ENCODE results near the gene ANKRD11.
"Not testable (repeated sequence)": the region's sequence is repeated elsewhere in the genome, so short reads cannot be mapped to it uniquely, and the experiment has no call there.

The ANKRD11 gene

DNA sequence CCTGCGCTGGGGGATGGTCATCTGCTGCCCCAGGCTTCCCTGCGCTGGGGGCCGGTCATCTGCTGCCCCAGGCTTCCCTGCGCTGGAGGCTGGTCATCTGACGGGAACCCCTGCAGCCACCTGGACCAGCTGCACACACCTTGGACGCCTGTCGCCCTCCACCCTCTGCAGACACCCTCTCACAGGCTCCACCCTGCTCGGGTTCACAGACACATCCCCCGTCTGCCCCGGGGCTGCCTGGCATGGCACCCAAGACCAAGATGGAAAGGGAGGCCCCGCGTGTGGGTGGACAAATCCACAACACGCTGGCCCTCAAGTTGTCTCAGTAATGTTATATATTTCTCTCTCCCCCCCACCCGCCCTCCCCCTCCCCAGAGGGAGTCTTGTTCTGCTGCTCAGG lies 89.6 kb downstream of the ANKRD11 start:
- no peak for DNase-seq

DNA sequence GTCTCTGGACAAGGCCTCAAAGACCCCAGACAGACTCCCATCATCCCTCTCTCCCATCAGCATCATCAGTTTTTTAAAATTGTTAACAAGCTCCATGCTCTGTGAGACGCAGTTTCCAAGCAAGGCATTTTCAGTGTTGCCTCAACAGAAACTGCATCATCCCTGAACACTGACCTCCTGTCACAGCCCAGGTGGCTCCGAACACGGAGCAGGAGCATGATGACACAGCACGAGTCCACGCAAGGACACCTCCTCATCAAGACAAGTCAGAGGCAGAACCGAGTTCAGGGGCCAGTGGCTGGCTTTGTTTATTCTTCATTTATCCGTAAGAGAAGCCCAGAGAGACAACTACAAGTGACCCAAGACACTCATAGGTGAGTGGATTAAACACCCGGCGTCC lies 91.4 kb downstream of the ANKRD11 start:
- DNase-seq = no peak

DNA sequence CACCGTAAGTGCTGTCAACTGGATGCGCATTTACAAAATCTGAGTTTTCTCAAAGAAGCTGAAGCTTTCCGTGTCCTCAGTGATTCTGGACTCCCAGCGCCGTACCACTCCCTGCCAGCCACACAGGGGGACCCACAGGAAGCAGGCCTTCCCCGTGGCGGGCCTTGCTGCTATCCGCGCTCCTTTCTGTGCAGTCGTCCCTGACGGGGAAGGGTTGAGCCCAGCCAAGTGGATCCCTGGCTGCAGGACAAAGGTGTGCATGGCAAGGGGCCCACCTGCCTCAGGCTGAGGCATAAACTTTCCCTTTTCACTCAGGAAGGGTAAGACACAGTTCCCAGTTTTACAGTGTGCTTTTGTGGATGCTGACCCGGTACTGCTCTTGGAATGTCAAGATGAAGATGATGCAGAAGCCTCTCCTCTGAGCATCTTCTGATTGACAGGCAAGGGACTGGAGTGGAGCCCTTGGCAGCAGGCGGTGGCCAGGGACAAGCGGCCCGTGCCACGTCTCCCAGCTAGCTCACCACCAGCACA lies 93.0 kb downstream of the ANKRD11 start:
- DNase-seq = no peak

DNA sequence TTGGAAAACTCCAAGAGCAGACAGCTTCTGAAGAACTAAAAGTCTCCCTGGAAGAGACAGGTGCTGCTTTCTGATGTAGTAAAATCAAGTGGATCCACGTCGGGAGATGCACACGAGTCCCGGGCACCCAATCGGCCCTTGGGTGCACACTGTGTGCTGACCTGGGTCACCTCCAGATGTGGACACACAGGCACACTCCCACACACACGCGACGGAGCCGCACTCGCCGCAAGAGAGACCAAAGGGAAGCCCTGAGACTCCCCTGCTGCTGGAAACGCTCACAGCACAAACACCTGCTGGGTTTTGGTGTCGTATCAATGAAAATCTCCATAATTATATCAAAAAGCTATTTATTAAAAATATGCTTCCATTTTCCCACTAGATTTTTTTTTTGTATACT lies 94.2 kb downstream of the ANKRD11 start:
- no peak for DNase-seq

DNA sequence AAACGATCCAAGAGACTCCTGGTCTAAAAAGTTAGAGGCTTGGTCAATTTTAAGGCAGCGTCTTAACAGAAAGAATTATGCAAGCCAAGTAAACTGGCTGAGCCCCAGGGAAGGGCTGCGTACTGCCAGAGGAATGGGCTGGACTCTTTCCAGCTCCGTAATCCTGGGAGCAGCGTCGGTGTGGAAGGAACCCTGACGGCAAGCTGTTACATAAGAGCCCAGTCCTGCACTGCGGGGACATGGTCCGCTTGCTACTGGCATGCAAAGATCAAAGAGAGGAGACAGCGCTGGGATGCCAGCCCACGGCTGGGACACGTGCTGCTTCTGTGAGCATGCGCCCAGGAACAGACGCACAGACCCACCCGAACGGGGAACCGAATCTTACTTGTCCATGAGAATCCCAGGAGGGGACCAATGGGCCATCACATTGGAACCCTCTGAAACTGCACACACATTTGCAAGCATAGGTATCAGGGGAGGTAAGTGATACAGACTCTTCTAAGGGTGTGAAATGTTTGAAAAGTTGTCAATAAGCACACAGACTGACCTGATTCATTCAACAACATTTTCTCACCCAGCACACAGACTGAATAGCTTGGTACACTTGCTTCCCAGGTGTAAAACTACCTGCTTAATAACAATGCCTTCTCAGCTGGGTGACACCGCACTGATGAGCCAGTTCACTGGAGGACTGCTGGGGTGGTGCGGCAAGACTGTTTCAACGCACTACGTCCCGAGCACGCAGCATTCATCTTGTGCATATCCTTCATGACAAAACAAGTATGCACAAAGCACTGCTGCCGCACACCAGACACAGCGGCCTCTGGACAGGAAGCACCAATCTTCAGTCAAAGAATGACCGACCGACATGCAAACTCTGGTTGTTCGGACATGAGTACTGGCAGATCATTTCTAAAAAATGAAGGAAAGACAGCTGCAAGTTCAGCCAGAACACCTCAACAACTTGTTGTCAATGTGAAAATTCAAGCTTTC lies 94.9 kb downstream of the ANKRD11 start:
- no peak for DNase-seq

DNA sequence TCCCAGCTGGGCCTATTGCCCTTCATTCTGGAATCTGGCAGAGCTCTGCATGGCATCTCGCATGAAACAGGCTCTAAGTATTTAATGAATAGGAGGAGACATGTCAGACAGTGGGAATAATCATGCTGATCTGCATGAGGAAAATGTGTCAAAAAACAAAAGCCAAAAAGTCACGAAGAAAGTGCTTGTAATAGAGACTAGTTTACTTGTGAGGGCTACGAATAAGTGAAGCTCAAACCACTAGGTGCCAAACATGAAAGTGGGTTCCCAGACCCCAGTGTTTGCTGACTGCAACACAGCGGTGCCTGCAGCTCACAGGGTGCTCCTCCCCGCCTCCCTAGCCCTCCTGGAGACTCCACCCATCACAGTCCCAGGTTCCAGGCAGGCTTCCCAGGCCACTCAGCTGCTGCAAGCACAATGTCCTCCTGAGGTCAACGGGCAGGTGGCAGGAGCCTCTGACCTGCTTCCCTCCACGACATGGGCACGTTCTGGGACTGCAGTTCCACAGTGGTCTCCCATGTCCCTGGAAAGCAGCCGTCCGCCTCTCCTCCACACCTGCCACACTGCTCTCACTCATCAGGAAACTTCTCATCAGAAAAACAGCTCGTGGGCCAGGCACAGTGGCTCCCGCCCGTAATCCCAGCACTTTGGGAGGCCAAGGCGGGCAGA lies 96.5 kb downstream of the ANKRD11 start:
- DNase-seq = no peak

DNA sequence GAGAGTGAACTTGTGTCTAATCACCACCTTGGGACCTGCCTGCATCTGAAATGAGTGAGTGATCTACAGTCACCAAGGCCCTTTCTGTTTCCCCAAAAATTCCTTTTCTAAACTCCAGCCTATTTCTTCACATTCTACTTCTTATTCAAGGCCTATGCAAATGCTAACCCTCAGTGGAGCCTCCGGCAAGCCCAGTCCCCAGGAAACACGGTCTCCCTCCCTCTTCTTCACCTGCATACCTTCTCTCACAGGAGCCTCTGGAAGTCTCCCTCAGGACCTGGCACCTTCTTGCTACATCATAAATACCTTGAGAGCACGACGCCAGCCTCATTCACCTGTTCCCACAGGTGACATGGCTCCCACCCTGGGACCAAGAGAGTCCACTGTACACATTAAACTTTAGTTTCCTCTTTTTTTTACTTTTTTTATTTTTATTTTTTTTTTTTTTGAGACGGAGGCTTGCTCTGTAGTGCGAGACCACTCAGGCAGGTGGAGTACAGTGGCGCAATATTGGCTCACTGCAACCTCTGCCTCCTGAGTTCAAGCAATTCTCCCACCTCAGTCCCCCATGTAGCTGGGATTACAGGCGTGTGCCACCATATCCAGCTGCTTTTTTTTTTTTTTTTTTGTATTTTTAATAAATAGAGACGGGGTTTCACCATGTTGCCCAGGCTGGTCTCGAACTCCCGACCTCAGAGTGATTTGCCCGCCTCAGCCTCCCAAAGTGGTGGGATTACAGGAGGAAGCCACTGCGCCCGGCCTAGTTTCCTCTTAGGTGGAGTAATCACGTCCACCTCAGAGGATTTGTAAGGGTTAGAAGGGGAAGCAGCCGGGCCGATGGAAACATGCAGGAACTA lies 97.3 kb downstream of the ANKRD11 start:
- DNase-seq = no peak

DNA sequence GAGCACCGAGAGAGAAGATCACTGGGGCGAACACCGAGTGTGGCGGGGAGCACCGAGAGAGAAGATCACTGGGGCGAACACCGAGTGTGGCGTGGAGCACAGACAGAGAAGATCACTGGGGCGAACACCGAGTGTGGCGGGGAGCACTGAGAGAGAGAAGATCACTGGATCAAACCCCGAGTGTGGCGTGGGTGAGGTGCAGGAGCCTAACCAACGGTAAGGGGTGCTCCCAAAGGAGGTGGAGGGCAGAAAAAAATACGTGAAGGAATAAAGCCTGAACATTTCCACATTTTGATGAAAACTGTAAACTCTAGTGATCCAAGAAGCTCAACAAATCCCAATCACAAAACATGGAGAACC lies 100.2 kb downstream of the ANKRD11 start:
- DNase-seq = not testable (repeated sequence)

DNA sequence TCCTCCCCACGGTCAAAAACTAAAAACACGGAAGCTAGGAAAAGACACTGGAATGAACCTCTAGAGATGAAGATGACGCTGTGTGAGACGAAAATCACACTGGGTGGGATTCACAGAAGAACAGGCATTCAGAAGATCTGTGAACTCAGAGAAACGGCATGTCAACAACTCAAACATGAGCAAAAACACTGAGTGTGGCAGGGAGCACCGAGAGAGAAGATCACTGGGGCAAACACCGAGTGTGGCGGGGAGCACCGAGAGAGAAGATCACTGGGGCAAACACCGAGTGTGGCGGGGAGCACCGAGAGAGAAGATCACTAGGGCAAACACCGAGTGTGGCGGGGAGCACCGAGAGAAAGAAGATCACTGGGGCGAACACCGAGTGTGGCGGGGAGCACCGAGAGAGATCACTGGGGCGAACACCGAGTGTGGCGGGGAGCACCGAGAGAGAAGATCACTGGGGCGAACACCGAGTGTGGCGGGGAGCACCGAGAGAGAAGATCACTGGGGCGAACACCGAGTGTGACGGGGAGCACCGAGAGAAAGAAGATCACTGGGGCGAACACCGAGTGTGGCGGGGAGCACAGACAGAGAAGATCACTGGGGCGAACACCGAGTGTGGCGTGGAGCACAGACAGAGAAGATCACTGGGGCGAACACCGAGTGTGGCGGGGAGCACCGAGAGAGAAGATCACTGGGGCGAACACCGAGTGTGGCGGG lies 100.7 kb downstream of the ANKRD11 start:
- DNase-seq = not testable (repeated sequence)

DNA sequence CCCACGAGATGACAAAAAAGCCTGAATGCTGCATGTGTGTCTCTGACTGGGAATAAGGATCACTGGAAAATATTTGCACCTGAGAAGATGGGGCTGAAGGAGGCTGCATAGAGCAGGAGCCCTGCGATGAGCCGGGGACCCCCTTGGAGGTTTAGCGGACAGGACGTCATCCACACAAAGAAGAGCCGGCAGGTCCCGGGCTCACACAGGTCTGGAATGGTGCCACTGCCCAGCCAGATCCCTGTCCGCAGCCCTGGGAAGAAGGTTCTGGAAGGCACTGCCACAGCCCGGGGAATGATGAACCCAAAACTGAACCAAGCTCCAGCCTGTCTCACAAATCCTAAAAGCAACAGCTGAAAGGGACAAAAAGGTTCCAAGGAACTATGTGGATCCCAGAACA lies 101.8 kb downstream of the ANKRD11 start:
- no peak for DNase-seq

DNA sequence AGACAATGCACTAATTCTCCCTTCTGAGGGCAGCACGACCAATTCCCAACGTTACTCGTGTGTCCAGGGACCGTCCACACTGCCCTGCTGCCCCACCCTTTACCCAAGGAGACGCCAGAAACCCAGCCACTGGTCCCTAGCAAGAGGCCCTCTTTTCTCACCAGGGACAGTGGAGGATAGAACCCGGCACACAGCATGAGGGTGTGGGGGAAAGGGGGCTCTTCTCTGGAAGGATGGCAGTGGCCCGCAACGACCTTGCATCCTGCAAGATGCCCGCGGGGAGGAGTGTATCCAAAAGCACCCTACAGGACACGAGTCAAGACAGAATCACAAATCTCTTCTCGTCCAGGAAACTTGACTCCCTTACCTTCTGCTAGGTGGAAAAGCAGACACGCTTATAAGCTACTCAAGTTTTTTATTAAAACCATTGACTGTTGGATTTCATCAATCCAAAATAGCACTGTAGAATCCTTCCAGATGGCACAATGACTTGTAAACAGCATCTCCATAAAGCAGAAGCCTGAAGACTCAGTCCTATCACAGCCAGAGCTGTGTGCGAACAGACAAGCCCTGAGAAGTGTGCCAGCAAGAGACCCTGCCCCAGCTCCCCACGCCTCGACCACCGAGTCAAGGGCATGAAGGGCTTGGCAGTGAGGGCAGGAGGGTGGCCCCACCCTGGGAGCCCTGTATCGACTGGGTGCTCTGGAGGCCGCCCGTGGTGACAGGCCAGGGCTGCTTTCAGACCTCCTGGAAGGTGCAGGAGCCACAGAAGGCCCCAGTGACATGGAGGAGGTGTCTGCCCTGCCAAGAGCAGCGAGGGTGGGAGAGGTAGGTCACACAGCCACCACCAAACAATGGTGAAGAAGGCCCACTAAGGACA lies 103.8 kb downstream of the ANKRD11 start:
- no peak for DNase-seq

DNA sequence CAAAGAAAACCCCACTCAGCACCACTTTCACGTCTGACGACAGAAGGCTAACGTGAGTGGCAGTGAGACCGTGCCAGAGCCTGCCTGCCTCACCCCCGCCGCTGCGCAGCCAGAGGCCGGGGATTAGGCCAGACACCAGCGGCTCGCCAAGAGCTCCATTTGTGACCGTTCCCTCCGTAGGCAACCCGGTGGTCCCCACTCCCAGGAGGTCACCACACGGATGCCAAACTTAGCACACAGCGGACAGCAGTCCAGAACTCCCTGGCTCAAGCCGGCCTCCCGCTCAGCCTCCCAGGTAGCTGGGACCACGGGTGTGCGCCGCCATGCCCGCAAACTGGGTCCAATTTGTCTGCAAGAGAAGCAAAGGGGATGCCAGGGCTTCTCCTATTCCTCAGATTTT lies 104.6 kb downstream of the ANKRD11 start:
- no peak for DNase-seq

DNA sequence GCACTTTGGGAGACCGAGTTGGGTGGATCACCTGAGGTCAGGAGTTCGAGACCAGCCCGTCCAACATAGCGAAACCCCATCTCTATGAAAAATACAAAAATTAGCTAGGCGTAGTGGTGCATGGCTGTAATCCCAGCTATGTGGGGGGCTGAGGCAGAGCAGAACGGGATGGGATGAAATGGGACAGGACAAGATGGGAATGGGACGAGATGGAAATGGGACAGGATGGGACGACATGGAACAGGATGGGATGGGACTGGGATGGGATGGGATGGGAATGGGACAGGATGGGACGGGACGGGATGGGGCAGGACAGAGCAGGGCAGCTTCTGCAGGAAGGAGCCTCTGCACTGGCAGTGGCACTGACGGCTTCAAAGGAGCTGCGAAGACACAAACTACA lies 106.1 kb downstream of the ANKRD11 start:
- DNase-seq = no peak

DNA sequence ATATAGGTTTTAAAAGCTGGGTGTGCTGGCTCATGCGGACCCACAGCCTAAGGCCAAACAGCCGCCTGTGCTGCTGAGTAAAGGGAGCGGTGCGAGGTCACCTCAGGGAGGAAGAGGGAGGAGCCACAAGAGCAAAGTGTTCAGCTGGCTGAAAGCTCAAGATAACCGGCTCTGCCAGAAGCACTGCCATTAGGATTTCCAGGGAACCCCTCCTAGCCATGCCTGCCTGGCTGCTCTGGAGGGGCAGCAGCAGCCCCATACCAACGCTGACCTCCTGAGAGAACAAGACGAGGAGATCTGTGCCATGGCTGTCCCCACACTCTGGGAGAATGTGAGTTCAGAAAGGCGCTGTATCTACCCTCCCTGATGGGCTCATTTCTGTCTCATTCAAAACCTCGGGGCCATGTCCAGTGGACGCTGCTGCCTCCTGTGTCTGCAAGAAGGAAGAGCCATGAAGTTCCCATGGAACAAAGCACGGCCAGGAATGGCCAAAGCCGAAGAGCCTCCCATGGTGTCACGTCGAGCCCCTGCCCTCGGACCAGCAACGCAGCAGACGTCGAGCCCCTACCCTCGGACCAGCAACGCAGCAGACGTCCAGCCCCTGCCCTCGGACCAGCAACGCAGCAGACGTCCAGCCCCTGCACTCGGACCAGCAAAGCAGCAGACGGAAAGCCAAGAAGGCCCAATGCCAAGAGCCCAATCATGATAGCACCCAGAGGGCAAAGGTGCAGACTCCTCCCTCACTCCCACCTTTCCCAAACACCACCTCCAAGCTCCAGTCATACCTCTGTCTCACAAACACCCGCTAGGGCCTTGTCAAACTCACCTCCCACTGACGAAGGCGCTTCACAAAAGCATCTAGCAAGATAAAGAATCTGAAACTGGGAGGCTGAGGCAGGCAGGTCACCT lies 107.0 kb downstream of the ANKRD11 start:
- DNase-seq = no peak

DNA sequence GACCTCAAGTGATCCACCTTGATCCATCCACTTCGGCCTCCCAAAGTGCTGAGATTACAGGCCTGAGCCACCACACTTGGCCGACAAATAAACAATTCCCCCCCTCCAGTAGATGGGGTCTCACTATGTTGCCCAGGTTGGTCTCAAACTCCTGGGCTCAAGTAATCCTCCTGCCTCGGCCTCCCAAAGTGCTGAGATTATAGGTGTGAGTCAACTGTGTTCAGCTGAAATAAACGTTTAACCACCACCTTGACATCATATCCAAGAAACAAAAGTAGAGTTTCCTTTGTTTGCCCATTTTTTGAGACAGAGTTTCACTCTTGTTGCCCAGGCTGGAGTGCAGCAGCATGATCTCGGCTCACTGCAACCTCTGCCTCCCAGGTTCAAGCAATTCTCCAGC lies 107.8 kb downstream of the ANKRD11 start:
- DNase-seq = not testable (repeated sequence)

DNA sequence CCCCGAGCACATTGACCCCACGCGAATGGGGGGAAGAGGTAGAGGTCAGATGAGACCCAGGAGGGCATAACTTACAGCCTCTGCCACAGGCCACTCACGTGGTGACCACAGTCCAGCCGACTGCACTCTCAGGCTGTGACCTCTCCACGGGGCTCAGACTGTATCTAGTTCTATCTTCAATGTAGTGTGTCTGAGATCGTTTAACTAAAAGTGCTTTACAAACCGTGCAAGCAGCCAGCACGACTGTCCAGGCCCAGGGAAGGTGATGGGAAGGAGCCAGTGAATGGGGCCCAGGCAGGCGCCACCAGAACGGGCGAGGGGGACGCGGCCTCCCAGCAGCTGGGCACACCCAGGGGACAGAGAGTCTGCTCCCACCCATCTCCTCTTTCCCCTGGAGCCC lies 108.6 kb downstream of the ANKRD11 start:
- no peak for DNase-seq

DNA sequence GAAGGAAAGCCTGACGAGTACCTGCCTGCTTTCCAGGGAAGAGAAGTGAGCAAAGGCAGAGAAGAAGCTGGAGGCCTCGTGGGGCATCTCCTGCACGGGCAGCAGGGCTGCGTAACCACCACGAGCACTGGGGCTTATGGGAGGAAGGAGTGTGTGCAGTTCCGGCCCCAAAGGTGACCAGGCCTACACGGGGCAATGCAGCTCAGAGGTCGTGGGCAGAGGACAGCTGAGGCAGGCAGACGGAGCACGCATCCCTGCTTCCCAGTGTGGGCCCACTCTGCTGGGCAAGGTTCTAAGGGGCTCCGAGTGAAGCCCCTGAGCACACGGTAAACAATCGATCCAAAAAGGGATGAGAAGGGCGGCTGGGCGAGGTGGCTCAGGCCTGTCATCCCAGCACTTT lies 109.7 kb downstream of the ANKRD11 start:
- DNase-seq = no peak

DNA sequence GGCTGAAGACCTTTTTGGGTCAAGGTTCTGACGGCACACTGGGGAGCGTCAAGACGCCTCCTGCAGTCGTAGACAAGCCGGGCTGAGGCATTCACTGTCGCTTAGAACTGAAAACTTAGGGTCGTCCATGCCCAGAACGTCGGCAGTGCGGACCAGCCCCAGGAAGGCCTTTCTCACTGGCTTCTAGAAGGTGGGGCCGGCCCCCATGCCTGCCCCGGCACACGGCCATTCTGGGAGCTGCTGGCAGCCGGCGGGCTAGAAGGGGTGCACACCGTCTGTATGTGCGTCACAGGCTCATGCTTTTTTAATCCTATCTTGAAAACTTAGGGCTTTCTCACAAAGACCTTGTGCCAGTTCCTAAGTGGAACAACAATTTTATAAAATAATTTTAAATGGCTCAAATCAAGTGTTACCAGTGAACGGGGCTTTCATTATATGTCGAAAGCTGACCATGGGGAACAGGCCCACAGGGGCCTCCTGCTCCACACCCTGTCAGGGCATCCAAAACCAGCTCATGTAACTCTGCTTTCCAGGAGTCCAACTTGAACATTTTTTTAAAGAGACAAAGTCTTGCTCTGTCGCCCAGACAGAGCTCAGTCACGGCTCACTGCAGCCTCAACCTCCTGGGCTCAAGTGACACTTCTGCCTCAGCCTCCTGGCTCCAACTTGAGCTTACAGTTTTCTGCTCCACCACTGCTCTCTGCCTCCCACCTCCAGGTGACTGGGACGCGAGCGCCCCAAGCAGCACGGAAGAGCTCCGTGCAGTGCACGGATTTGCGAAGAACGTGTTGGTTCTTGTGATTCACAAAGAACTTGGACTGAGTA lies 111.2 kb downstream of the ANKRD11 start:
- DNase-seq = no peak

DNA sequence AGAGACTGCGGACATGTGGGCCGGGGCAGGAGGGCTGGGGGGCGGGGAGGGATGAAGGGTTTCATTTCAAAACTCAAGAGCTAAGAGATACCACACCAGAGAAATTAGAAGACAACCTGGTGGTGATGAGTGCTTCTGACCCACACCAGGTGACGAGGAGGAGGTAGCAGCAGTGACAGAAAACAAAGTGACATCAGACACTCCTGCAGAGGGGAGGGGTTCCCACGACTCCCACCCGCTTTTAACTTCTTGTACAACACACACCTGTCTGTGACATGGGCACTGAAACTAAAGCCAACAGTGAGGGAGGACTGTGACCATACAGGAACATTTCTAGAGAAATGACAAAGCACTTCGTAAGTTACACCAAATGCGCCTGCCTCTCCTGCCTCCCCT lies 112.9 kb downstream of the ANKRD11 start:
- DNase-seq = no peak
